ENCODE measurements around the gene RAC2.
"Not testable (repeated sequence)": the region's sequence is repeated elsewhere in the genome, so short reads cannot be mapped to it uniquely, and the experiment has no call there.

RAC2 gene

GRCh38 chr22:37258005-37258752 is 14.1 kb upstream of the RAC2 start:
- in situ Hi-C loops (cut with HindIII; ENCODE audit: low sequenced_read_pairs), result no loop called here

GRCh38 chr22:37256075-37256726 is 12.1 kb upstream of the RAC2 start:
- in situ Hi-C loops (cut with HindIII; ENCODE audit: low sequenced_read_pairs), result no loop called here

- in situ Hi-C loops (cut with HindIII; ENCODE audit: low sequenced_read_pairs), result no loop called here
Observed at GRCh38 chr22:37255558-37256006, 11.5 kb upstream of the RAC2 start.

DNA sequence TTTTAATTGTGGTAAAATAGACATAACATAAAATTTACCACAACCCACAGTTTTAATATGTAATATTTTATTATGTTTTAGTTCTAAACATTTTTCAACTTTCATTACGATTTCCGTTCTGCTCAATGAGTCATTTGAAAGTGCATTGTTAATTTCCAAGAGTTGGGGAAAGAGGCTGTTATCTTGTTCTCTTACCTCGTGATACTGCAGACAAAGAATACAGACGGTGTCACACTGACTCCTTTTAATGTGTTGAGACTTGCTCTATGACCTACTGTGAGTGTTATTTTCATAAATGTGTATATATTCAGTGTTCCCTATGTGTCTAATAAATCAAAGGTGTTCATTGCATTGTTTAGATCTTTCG is 10.8 kb upstream of the RAC2 start:
- in situ Hi-C loops (cut with HindIII; ENCODE audit: low sequenced_read_pairs), result no loop called here

GRCh38 chr22:37254209-37254866 is 10.3 kb upstream of the RAC2 start:
- in situ Hi-C loops (cut with HindIII; ENCODE audit: low sequenced_read_pairs), result no loop called here

- in situ Hi-C loops (cut with HindIII; ENCODE audit: low sequenced_read_pairs), result no loop called here
Observed at GRCh38 chr22:37253126-37253660, 9.1 kb upstream of the RAC2 start.

DNA sequence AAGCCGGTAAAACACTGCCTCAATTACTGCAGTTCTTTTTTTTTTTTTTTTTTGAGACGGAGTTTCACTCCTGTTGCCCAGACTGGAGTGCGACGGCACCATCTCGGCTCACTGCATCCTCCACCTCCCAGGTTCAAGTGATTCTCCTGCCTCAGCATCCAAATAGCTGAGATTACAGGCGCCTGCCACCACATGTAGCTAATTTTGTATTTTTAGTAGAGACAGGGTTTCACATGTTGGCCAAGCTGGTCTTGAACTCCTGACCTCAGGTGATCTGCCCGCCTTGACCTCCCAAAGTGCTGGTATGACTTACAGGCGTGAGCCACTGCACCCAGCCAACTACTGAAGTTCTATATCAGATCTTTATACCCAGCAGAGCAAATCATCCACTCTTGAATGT is 7.8 kb upstream of the RAC2 start:
- in situ Hi-C loops (cut with HindIII; ENCODE audit: low sequenced_read_pairs), result not testable (repeated sequence)

GRCh38 chr22:37249986-37250385 is 5.9 kb upstream of the RAC2 start:
- in situ Hi-C loops (cut with HindIII; ENCODE audit: low sequenced_read_pairs), result no loop called here

- in situ Hi-C loops (cut with HindIII; ENCODE audit: low sequenced_read_pairs), result no loop called here
Observed at GRCh38 chr22:37248251-37248650, 4.2 kb upstream of the RAC2 start.

DNA sequence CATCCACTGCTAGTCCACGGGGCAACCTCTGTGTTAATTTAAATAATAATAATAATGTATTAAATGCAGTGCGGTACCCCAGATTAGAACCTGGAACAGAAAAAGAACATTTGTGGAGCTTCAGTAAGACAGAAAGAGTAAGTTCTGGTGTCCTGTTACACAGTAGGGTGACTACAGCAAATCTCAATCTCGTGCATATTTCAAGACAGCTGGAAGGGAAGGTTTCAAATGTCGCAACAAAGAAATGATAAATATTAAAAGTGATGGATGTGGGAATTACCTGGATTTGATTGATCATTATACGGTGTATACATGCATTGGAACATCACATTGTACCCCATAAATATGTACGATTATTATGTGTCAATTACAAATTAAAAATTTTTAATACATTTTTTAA is 1.7 kb upstream of the RAC2 start:
- in situ Hi-C loops (cut with HindIII; ENCODE audit: low sequenced_read_pairs), result no loop called here

DNA sequence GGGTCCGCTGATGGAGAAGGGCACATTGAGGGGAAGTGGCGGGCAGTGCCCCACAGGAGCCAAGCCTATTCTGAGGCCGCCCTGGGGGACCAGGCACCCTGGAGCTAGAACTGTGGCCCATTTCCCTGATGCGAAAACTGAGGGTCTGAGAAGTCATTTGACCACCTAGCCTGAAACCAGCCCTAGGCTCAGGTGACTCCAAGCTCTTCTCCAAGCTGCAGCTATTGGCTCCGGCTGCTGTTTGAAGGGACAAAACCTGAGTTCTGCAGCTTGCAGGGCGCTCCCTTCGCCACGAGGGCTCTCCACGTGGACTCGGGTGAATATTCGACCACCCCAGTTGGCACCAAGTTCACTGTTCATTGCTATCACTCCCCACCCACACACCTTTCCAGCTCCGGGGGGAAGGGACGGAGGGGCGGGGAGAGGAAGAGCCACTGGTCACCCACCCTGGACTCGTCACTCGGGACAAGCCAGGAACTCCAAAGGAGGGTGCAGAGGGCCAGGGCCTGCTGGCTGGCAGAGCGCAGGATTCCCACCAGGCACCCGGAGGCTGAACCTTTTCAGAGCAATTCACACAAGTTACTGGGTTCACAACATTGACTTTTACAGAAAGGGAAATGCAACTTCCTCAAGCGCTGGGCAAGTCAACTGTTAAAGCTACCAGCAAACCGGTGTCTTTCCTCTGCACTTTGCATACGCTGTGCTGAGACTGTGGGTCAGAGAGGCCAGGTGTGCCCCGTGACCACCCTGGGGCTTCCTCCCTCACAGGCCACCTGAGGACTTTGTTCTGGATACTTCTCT is 1.1 kb upstream of the RAC2 start:
- in situ Hi-C loops (cut with HindIII; ENCODE audit: low sequenced_read_pairs), result no loop called here

DNA sequence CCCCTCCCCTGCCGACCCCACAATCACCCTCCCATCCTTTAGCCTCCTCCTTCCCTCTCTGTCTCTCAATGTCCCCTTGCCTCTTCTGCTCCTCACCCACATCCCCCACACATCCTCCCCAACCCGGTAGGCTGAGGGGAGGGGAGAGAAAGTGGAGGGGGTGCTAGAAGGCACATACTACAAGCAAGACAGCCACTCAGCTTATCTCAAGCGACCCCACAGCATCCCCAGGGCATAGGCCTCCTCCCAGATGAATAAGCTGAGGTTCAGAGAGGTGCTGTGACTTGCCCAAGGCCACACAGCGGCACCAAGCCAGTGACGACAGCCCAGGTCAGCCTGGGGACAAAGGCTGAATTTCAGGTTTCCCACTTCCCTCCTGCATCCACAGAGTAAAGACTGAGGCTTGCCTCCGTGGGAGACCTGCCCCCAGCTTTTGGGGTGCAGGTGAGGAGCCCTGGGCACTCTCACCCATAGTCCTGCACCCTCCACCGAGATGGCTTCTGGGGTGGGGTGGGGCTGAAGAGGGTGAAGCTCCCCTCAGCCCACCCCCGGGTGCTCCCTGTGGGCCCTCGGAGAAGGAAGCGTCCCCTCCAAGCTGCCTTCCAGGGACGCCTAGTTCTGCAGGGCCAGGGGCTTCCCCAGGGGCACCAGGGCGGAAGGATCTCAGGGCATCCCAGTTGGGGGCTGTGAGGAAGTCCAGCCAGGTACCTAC is 511 bp downstream of the RAC2 start:
- in situ Hi-C loops (cut with HindIII; ENCODE audit: low sequenced_read_pairs), result no loop called here

- in situ Hi-C loops (cut with HindIII; ENCODE audit: low sequenced_read_pairs), result no loop called here
Observed at GRCh38 chr22:37242395-37242918, 1.6 kb downstream of the RAC2 start.

DNA sequence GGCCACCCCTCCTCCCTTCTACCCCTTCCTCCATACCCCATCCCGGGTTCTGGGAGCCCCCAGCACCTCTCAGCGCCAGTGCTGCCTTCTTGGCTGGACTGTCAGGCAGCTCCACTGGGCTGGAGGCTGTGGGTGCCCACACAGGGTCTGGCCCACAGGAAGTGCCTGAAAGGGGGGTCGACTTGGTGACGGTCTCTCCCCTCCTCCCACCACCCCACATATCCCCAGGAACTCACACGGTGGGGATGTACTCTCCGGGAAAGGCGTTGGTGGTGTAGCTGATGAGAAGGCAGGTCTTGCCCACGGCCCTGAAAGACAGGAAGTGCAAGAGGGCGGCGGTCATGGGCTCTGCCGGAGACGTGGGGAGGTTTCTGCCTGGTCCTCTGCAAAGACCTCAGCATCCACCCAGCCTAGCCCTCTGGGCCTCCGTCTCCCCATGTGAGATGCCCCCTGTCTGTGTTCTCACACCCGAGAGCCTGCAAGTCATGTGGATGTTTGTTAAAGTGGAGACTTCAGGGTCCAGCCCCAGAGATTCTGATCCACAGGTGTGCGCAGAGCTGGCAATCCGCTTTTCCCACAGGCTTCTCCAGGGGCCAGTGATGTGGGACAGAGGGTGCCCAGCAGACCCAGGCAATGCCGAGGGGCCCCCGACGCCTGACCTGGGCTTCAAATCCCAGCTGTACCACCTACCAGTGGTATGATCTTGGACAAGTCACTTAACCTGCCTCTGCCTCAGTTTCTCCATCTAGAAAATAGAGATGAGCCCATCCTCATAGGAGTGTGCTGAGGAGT is 2.5 kb downstream of the RAC2 start:
- in situ Hi-C loops (cut with HindIII; ENCODE audit: low sequenced_read_pairs), result no loop called here

DNA sequence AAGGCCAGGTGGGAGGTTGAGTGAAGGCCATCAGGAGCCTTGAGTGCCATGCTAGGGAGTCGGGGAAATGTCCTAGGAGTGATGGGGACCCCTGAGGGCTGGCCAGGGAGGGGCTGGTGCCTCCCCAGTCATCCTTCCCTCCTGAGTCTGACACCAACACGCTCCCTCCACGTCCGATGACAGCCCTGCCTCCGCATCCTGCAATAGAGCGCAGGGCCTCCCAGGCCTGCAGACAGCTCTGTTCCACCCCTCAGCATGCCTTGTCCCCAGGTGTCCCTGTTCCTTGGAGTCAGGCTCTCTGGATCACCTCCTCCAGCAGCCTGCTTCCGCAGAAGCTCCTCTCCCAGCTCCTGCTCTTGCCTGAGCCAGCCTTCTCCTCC is 3.1 kb downstream of the RAC2 start:
- in situ Hi-C loops (cut with HindIII; ENCODE audit: low sequenced_read_pairs), result no loop called here

GRCh38 chr22:37240240-37240940 is 3.7 kb downstream of the RAC2 start:
- in situ Hi-C loops (cut with HindIII; ENCODE audit: low sequenced_read_pairs), result no loop called here

GRCh38 chr22:37239336-37240239 is 4.5 kb downstream of the RAC2 start:
- in situ Hi-C loops (cut with HindIII; ENCODE audit: low sequenced_read_pairs), result no loop called here

Data from endothelial cell of hepatic sinusoid (primary cell).